SK-N-MC (cell line): ENCODE results near the gene EEF2KMT.

Source experiments
- EZH2 ChIP-seq: fragments of 200-600 bp; sonication (generic); IDR thresholded peaks from one replicate; pipeline ENCODE4 v1.6.1; 2017; ENCODE audit warnings: antibody characterized with exemption
- FOXP2 ChIP-seq: optimal IDR thresholded peaks from 2 replicates; pipeline ENCODE3; 2011; ENCODE audit warnings: mild to moderate bottlenecking, moderate library complexity; ENCODE audit not compliant: insufficient read depth; ENCODE audit errors: extremely low read length, control extremely low read depth
- POLR2AphosphoS5 ChIP-seq: IDR thresholded peaks from 2 replicates; pipeline ENCODE4 v1.6.1; 2012; ENCODE audit warnings: mild to moderate bottlenecking, low read depth, low read length, borderline replicate concordance

DNA sequence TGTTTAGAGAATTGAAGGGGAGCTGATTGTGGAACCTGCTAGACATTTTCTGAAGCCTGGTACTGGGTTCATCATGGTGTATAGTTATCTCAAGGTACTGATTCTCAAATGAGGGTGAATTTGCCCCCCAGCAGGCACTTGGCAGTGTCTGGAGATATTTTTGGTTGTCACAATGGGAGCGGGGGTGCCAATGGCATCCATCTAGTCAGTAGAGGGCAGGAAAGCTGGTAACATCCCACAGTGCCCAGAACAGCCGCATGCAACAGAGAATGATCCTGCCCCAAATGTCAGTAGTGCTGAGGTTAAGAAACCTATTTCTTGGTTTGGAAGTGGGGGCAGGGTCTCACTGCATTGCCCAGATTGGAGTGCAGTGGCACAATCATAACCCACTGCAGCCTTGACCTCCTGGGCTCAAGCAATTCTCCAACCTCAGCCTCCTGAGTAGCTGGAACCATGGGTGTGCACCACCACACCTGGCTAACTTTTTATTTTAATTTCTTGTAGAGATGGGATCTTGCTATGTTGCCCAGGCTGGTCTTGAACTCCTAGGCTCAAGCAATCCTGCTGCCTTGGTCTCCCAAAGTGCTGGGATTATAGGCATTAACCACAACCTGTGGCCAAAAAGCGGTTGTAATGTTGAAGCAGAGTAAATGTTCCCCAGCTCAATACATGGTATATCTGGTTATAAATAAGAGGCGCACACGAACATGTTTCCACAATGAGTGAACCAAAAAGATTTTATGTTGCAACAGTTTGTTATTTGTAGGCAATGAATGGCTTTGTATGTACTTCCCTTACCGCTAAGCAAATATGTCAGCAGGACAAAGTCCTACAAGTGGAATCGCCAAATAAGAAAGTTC lies 46.4 kb upstream of the EEF2KMT start:
- TF ChIP-seq POLR2AphosphoS5 (no peak), EZH2 (no peak), FOXP2 (no peak)
